SIG-M5 (cell line): ENCODE measurements around the gene CTNS.
A peak's percentile ranks its signal among the peaks of the same experiment; 100 is the strongest.
"Not testable (repeated sequence)": the region's sequence is repeated elsewhere in the genome, so short reads cannot be mapped to it uniquely, and the experiment has no call there.

ENCODE experiments used
- DNase-seq: peaks from one replicate; lab custom pipeline; 2025; lab: John Stamatoyannopoulos, UW

The CTNS gene

GRCh38 chr17:3685174-3685573 lies 48.6 kb downstream of the CTNS start:
- DNase-seq = no peak

DNA sequence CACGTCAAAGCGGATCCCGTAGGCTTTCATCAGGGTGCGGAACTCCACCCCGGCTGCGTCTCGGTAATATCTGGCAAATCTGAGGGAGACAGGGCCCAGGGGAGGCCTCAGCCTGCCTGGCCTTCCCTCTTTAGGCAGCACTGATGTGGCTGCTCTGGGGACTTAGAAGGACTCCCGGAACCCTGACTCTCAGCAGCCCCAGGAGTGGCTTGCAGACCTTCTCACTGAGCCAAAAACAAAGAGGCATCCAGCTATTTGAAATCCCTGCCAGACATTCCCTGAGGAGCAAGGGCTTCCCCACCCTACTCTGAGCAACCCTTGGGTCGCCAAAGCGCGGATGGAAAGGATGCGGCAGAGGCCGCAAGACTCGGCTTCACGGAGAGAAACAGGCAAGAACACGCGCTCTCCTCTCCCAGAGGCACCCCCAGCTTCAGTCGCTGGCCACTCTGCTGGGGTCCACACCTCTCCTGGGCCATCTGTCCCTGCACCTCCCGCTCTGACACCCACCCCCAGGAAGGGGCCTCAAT lies 51.5 kb downstream of the CTNS start:
- DNase-seq = no peak

- no peak for DNase-seq
Measured at GRCh38 chr17:3688852-3689261, 52.3 kb downstream of the CTNS start.

DNA sequence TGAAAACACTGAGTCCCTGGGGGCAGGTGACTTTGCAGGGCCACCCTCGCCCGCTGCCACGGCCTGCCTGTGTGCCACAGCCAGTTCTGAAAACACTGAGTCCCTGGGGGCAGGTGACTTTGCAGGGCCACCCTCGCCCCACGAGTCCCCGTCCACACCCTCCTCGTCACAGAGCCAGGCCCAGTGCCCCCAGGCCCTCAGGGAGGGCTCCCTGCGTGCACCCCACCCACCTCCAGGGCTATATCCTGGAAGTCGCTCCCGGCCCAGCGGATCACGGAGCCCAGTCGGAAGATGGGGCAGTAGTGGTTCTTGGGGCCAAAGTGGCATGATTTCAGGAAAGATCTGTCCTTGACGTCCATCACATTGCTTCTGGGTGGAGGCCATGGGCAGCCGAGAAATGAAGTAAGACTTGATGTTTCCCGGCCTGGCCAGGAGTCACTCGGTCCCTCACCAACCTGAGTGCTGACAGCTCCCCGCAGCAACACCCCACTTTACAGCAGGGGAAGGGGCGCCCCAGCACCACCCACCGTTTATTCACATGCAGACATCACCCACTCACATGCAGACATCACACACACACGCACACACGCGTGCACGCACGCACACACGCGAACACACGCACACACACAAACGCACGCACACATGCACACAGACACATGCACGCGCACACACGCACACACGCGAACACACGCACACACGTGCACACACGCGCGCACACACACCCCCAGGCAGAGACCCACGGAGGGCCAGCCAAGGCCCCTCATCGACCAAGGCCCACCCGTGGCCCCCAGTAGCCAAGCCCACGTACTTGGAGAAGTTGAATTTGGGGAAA lies 52.9 kb downstream of the CTNS start:
- DNase-seq = no peak

GRCh38 chr17:3690094-3690715 lies 53.6 kb downstream of the CTNS start:
- no peak for DNase-seq

DNA sequence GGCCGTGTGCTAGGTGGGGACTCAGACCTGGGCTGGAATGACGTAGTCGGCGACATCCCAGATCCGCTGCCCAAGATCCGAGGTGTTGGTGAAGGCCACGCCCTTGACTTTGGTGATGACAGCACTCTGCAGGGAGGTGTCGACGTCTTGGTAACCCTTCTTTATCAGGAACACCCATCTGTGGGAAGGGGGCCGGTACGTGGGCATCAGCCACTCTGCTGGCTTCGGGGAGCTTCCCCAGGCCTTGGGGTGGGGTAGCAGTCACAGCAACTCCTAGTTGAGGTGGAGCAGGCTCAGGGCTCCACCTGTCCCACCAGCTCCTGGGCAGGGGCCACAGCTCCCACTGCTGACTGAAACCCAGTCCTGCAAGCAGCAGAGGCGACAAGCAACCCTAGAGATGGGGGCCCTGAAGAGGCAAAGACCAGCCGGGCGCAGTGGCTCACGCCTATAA lies 55.1 kb downstream of the CTNS start:
- no peak for DNase-seq

DNA sequence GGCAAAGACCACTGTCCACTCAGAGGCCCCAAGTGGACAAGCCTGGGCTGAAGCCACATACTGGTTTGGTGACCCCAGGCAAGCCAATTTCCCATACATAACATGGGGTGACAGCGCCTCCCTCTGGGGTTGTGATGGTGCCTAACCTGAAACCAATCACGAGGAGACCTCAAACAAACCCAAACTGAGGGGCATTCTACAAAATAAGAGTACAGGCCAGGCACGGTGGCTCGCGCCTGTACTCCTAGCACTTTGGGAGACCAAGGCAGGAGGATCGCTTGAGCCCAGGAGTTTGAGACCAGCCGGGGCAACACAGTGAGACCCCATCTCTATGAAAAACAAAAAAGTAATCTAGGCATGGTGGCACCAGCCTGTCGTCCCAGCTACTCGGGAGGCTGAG lies 55.8 kb downstream of the CTNS start:
- DNase-seq = no peak

- no peak for DNase-seq
Measured at GRCh38 chr17:3693141-3693540, 56.6 kb downstream of the CTNS start.

GRCh38 chr17:3693829-3694231 lies 57.3 kb downstream of the CTNS start:
- DNase-seq = no peak

GRCh38 chr17:3695129-3695722 lies 58.7 kb downstream of the CTNS start:
- DNase-seq = no peak

GRCh38 chr17:3695723-3696411 lies 59.3 kb downstream of the CTNS start, which contains the start of gene P2RX5:
P2RX5 (minus strand) TSS chr17:3696155; CDS start chr17:3696005, 150 bp downstream.
- no peak for DNase-seq

GRCh38 chr17:3697103-3697476 lies 60.5 kb downstream of the CTNS start:
- no peak for DNase-seq

- DNase-seq = no peak
Measured at GRCh38 chr17:3698139-3698538, 61.6 kb downstream of the CTNS start.

DNA sequence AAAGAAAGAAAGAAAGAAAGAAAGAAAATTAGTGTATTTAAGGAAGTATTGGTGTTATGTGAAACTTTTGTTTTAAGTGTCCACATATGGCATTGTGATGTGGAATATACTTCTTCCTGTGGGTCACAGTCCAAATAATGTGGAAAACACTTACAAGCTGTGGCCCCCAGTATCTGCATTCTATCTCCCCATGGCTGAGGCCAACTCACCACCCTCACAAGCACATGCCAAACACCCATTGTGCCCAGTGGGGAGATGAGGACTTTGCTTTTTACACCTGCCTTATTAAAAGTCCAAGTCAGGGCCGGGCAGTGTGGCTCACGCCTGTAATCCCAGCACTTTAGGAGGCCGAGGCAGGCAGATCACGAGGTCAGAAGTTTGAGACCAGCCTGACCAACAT lies 63.4 kb downstream of the CTNS start:
- no peak for DNase-seq

DNA sequence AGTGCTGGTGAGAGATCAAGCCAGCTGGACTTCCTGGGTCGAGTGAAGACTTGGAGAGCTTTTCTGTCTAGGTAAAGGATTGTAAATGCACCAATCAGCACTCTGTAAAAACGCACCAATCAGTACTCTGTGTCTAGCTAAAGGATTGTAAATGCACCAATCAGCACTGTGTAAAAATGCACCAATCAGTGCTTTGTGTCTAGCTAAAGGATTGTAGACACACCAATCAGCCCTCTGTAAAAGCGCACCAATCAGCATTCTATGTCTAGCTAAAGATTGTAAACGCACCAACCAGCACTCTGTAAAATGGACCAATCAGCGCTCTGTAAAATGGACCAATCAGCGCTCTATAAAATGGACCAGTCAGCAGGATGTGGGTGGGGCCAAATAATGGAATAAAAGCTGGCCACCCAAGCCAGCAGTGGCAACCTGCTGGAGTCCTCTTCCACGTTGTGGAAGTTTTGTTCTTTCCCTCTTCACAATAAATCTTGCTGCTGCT lies 65.5 kb downstream of the CTNS start:
- DNase-seq = not testable (repeated sequence)

- DNase-seq = no peak
Measured at GRCh38 chr17:3704931-3705717, 68.6 kb downstream of the CTNS start.

DNA sequence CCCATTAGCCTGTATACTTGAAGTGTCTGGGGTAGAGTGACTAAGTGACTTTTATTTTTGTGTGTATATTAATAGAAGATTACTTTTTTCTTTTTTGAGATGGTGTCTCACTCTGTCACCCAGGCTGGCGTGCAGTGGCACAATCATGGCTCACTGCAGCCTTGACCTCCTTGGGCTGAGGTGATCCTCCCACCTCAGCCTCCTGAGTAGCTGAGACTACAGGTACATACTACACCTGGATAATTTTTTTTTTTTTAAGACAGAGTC lies 69.1 kb downstream of the CTNS start:
- DNase-seq = not testable (repeated sequence)

GRCh38 chr17:3708366-3708765 lies 71.8 kb downstream of the CTNS start:
- no peak for DNase-seq

DNA sequence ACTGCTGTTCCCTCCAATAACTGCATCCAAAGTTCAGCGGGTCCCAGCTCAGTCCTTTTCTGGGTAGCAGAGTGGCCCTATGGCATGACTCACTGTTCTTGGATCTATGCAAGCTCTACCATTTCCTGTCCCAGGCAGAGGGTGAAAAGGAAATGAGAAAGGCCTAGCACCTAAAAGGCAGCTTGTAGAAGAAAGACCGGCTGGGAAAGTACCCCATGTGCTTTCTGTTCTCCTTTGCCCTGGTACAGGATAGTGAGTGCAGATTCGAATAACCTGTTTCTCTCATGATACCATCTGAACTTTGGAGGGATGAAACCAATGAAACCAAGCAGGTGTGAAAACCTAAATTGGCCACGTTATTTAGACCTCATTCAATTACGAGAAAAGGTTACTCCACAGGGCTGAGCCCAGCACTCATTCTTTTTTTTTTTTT lies 74.4 kb downstream of the CTNS start:
- peak; percentile 30 for DNase-seq
